SHP77 (cell line): ENCODE measurements around the gene RALGPS1.
"Not testable (repeated sequence)": the region's sequence is repeated elsewhere in the genome, so short reads cannot be mapped to it uniquely, and the experiment has no call there.

Experiments used
- DNase-seq, 2 experiments: peaks; one replicate each; lab custom pipeline; 2025; lab: John Stamatoyannopoulos, UW

The RALGPS1 gene

GRCh38 chr9:127137640-127138360 lies 223.2 kb downstream of the RALGPS1 start:
- DNase-seq, result no peak

GRCh38 chr9:127138444-127138843 lies 223.9 kb downstream of the RALGPS1 start:
- no peak for DNase-seq

GRCh38 chr9:127139071-127139731 lies 224.6 kb downstream of the RALGPS1 start:
- no peak for DNase-seq

GRCh38 chr9:127139775-127140174 lies 225.2 kb downstream of the RALGPS1 start:
- DNase-seq, result no peak

GRCh38 chr9:127140181-127140580 lies 225.6 kb downstream of the RALGPS1 start:
- no peak for DNase-seq

GRCh38 chr9:127140842-127141675 lies 226.5 kb downstream of the RALGPS1 start:
- DNase-seq, result no peak

GRCh38 chr9:127142291-127142690 lies 227.7 kb downstream of the RALGPS1 start:
- DNase-seq, result no peak

GRCh38 chr9:127142931-127143464 lies 228.4 kb downstream of the RALGPS1 start:
- DNase-seq, result no peak

- DNase-seq, result no peak
These were observed 229.4 kb downstream of the RALGPS1 start for GRCh38 chr9:127143920-127144465.

GRCh38 chr9:127144670-127145445 lies 230.3 kb downstream of the RALGPS1 start:
- DNase-seq, result peak; percentile 78 to 81

GRCh38 chr9:127146841-127147240 lies 232.3 kb downstream of the RALGPS1 start:
- DNase-seq, result not testable (repeated sequence)

- no peak for DNase-seq
These were observed 232.7 kb downstream of the RALGPS1 start for GRCh38 chr9:127147251-127147650.

- DNase-seq, result no peak
These were observed 233.4 kb downstream of the RALGPS1 start for GRCh38 chr9:127148014-127148413.

- no peak for DNase-seq
These were observed 234.4 kb downstream of the RALGPS1 start for GRCh38 chr9:127149010-127149409.

- no peak for DNase-seq
These were observed 235.1 kb downstream of the RALGPS1 start for GRCh38 chr9:127149463-127150390.

- no peak for DNase-seq
These were observed 238.9 kb downstream of the RALGPS1 start for GRCh38 chr9:127153501-127153900.

GRCh38 chr9:127154003-127154389 lies 239.4 kb downstream of the RALGPS1 start:
- no peak for DNase-seq

GRCh38 chr9:127154390-127155191 lies 240.0 kb downstream of the RALGPS1 start:
- no peak for DNase-seq

GRCh38 chr9:127155314-127155960 lies 240.9 kb downstream of the RALGPS1 start:
- no peak for DNase-seq
